Neural crest cell (in vitro differentiated cells): ENCODE data around the gene MAP10. TPM values are rescaled to one million over a fixed set of nuclear protein-coding genes. Genes with fewer than 3 reads are reported as not detected.

Experiments
- DNase-seq: peaks from one replicate; pipeline ENCODE4 v3.0.0; 2021; ENCODE audit warnings: low read depth, mixed read lengths, low spot score
- H3K27ac Mint-ChIP-seq: one replicate; pipeline ENCODE4 v1.8.0; 2021; ENCODE audit warnings: mild to moderate bottlenecking, mixed read lengths; ENCODE audit not compliant: unreplicated experiment
- H3K27me3 Mint-ChIP-seq: 2 replicates; pipeline ENCODE4 v1.8.0; 2021; ENCODE audit warnings: low read depth, mild to moderate bottlenecking, mixed read lengths
- H3K36me3 Mint-ChIP-seq: 2 replicates; pipeline ENCODE4 v1.8.0; 2021; ENCODE audit warnings: low read depth, mild to moderate bottlenecking, mixed read lengths
- H3K4me1 Mint-ChIP-seq: 2 replicates; pipeline ENCODE4 v1.8.0; 2021; ENCODE audit warnings: mixed read lengths
- H3K4me3 Mint-ChIP-seq: one replicate; pipeline ENCODE4 v1.8.0; 2021; ENCODE audit warnings: mild to moderate bottlenecking, mixed read lengths
- H3K9me3 Mint-ChIP-seq: 2 replicates; pipeline ENCODE4 v1.8.0; 2021; ENCODE audit warnings: mixed read lengths
- CTCF ChIP-seq: fragments of 200-600 bp; sonication (generic); conservative IDR thresholded peaks from 2 replicates; pipeline ENCODE4 v1.5.0; 2021; ENCODE audit warnings: antibody characterized with exemption, mild to moderate bottlenecking
- total RNA-seq: library from RNA; stranded (reverse); gene quantifications from 2 replicates; pipeline ENCODE4 v1.2.1, GENCODE V29; 2021

MAP10 gene
- total RNA-seq, 1 donor from 2014 or later, result 2.0 TPM

- DNase-seq, result no peak
- no peak overlapping the region for H3K4me3 Mint-ChIP-seq
- H3K27me3 Mint-ChIP-seq, result no peaks in the 10 kb centered on the region
- no peaks in the 10 kb centered on the region for H3K36me3 Mint-ChIP-seq
- peaks cover 5% of the 10 kb centered on the region for H3K4me1 Mint-ChIP-seq
- no peak for TF ChIP-seq CTCF
- peaks cover 9% of the 10 kb centered on the region for H3K9me3 Mint-ChIP-seq
- no peak overlapping the region for H3K27ac Mint-ChIP-seq
These were observed 6.3 kb upstream of the MAP10 start for GRCh38 chr1:232798920-232799319.

GRCh38 chr1:232806186-232806510 is 932 bp downstream of the MAP10 start:
- H3K36me3 Mint-ChIP-seq, result peaks cover 20% of the 10 kb centered on the region
- H3K9me3 Mint-ChIP-seq, result peaks cover 22% of the 10 kb centered on the region
- TF ChIP-seq CTCF, result no peak
- no peaks in the 10 kb centered on the region for H3K27me3 Mint-ChIP-seq
- H3K4me3 Mint-ChIP-seq, result peak overlapping the region; percentile 47
- no peak for DNase-seq
- H3K4me1 Mint-ChIP-seq, result peaks cover 11% of the 10 kb centered on the region
- H3K27ac Mint-ChIP-seq, result no peak overlapping the region

- Mint-ChIP-seq H3K4me3 (no peak overlapping the region), H3K27me3 (no peaks in the 10 kb centered on the region), H3K4me1 (peaks cover 7% of the 10 kb centered on the region), H3K9me3 (peaks cover 12% of the 10 kb centered on the region), H3K36me3 (peaks cover 13% of the 10 kb centered on the region), H3K27ac (no peak overlapping the region)
- TF ChIP-seq CTCF, result no peak
- no peak for DNase-seq
These were observed 5.6 kb downstream of the MAP10 start for GRCh38 chr1:232810856-232811255.

- Mint-ChIP-seq H3K4me3 (no peak overlapping the region), H3K36me3 (peaks cover 2% of the 10 kb centered on the region)
- no peak for TF ChIP-seq CTCF
These were observed 7.3 kb downstream of the MAP10 start for GRCh38 chr1:232812560-232812959.

GRCh38 chr1:232813097-232813496 is 7.9 kb downstream of the MAP10 start:
- no peak for TF ChIP-seq CTCF
- Mint-ChIP-seq H3K27me3 (no peaks in the 10 kb centered on the region), H3K36me3 (no peaks in the 10 kb centered on the region), H3K27ac (no peak overlapping the region), H3K9me3 (no peaks in the 10 kb centered on the region), H3K4me3 (no peak overlapping the region), H3K4me1 (peaks cover 7% of the 10 kb centered on the region)
- DNase-seq, result no peak

More at GRCh38 chr1:232812560-232812959, 7.3 kb downstream of the MAP10 start:
- H3K27ac Mint-ChIP-seq, result no peak overlapping the region
- H3K4me1 Mint-ChIP-seq, result peaks cover 7% of the 10 kb centered on the region
- H3K27me3 Mint-ChIP-seq, result no peaks in the 10 kb centered on the region
- peaks cover under 1% of the 10 kb centered on the region for H3K9me3 Mint-ChIP-seq
- no peak for DNase-seq

- H3K36me3 Mint-ChIP-seq, result no peaks in the 10 kb centered on the region
- H3K9me3 Mint-ChIP-seq, result no peaks in the 10 kb centered on the region
- H3K27me3 Mint-ChIP-seq, result no peaks in the 10 kb centered on the region
- DNase-seq, result no peak
- H3K4me3 Mint-ChIP-seq, result no peak overlapping the region
- TF ChIP-seq CTCF, result no peak
- no peak overlapping the region for H3K27ac Mint-ChIP-seq
- H3K4me1 Mint-ChIP-seq, result peaks cover 7% of the 10 kb centered on the region
These were observed 8.5 kb downstream of the MAP10 start for GRCh38 chr1:232813760-232814159.
